GM12891 (cell line): ENCODE data around the gene CPED1.

Experiments used
- POLR2AphosphoS5 ChIP-seq: IDR thresholded peaks from 2 replicates; pipeline ENCODE4 v1.6.1; 2011; ENCODE audit warnings: low read depth, low read length, control low read depth
- TAF1 ChIP-seq: IDR thresholded peaks from 2 replicates; pipeline ENCODE4 v1.6.1; 2011; ENCODE audit warnings: low read depth, low read length, control low read depth

DNA sequence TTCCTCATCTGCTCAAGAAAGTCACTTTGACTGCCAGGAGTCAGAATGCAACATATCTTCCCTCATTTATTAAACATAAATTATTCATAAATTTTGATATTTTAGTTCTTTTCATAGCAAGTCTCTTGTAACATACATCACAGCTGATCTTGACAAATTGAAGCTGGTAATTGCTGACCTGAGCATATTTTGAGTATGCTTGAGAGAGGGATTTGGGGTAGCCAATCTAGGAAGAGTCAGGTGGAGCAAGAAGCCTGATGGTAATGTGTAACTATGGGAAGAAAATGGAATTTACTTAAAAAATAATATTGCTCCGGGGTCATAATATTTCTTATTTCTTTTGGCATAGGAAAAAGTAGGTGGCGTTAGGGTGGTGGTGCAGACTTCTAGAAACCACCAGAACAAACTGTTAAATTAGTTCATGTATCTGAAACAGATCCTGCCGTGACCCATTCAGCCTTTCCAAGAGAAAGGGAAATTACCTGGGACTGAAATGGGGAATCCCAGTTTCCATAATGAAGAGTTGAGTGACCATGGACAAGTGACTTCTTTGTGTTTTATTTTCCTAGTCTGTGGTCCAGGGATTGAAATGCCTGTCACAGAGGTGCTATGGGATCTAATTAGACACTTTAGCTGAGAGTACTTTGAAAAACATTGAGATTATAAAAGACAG lies 12.9 kb downstream of the CPED1 start:
- no peak for TF ChIP-seq TAF1
- TF ChIP-seq POLR2AphosphoS5: no peak
